SK-N-MC (cell line): Measurements from ENCODE around the gene ZDHHC14.

ENCODE experiments used
- EZH2 ChIP-seq: fragments of 200-600 bp; sonication (generic); IDR thresholded peaks from one replicate; pipeline ENCODE4 v1.6.1; 2017; ENCODE audit warnings: antibody characterized with exemption
- POLR2AphosphoS5 ChIP-seq: IDR thresholded peaks from 2 replicates; pipeline ENCODE4 v1.6.1; 2012; ENCODE audit warnings: mild to moderate bottlenecking, low read depth, low read length, borderline replicate concordance

DNA sequence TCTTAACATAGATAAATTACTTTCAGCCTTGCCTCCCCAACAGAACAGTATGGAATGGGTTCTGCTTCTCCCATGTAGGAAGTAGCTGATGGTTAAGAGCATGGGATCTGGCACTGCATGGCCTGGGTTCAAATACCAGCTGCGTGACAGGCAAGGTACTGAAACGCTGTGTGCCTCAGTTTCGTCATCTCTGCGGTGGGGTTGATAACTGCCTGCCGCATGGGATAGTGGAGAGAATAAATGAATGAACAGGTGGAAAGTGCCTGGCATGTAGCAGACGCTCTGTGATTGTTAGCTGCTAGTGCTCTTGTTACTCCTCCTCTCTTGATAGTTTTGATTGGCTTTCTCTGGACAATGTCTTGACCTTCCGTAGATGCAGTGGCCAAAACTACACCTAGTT lies 213.3 kb downstream of the ZDHHC14 start:
- TF ChIP-seq EZH2 = no peak
- no peak for TF ChIP-seq POLR2AphosphoS5
